Dedifferentiated amniotic fluid mesenchymal stem cell (primary cell): Measurements from ENCODE around the gene INO80E.
"Not testable (repeated sequence)": the region's sequence is repeated elsewhere in the genome, so short reads cannot be mapped to it uniquely, and the experiment has no call there.

ENCODE experiments used
- DNase-seq: peaks from one replicate; pipeline ENCODE4 v3.0.0-alpha.2; 2016; ENCODE audit errors: extremely low spot score

Gene INO80E

GRCh38 chr16:30031477-30031918 lies 35.5 kb downstream of the INO80E start:
- DNase-seq: no peak

- DNase-seq: peak; percentile 59
Measured at GRCh38 chr16:30032083-30032819, 36.2 kb downstream of the INO80E start.

- DNase-seq: no peak
Measured at GRCh38 chr16:30033270-30033669, 37.2 kb downstream of the INO80E start.

GRCh38 chr16:30040221-30040620 lies 44.2 kb downstream of the INO80E start:
- no peak for DNase-seq

GRCh38 chr16:30040690-30041089 lies 44.6 kb downstream of the INO80E start:
- not testable (repeated sequence) for DNase-seq

GRCh38 chr16:30041841-30042240 lies 45.8 kb downstream of the INO80E start:
- DNase-seq: peak; percentile 31

- DNase-seq: no peak
Measured at GRCh38 chr16:30046178-30046577, 50.1 kb downstream of the INO80E start.

GRCh38 chr16:30046588-30046987 lies 50.5 kb downstream of the INO80E start:
- no peak for DNase-seq

GRCh38 chr16:30049871-30050270 lies 53.8 kb downstream of the INO80E start:
- no peak for DNase-seq

GRCh38 chr16:30051518-30051917 lies 55.5 kb downstream of the INO80E start:
- DNase-seq: no peak

- peak; percentile 77 for DNase-seq
Measured at GRCh38 chr16:30052671-30053372, 56.8 kb downstream of the INO80E start.

- peak; percentile 42 for DNase-seq
Measured at GRCh38 chr16:30053376-30054015, 57.5 kb downstream of the INO80E start.

GRCh38 chr16:30054451-30054850 lies 58.4 kb downstream of the INO80E start:
- DNase-seq: no peak

GRCh38 chr16:30054959-30055553 lies 59.0 kb downstream of the INO80E start:
- DNase-seq: no peak
